Mesenchymal stem cell (in vitro differentiated cells and primary cell): Measurements from ENCODE around the gene PHF20.
"Not testable (repeated sequence)": the region's sequence is repeated elsewhere in the genome, so short reads cannot be mapped to it uniquely, and the experiment has no call there.

ENCODE experiments used
- DNase-seq: peaks from one replicate; pipeline ENCODE4 v3.0.0-alpha.2; 2013
- H2AFZ ChIP-seq: one replicate; pipeline ENCODE4 v1.6.1; 2013; ENCODE audit warnings: low read depth, mild to moderate bottlenecking, control low read depth, inconsistent platforms, low read length, moderate library complexity
- H2AK5ac ChIP-seq: 2 replicates; pipeline ENCODE4 v1.6.1; 2013; ENCODE audit warnings: low read length, moderate library complexity, mild to moderate bottlenecking, inconsistent platforms; ENCODE audit not compliant: severe bottlenecking
- H2BK120ac ChIP-seq: one replicate; pipeline ENCODE4 v1.6.1; 2013; ENCODE audit warnings: low read depth, mild to moderate bottlenecking, inconsistent platforms, low read length, moderate library complexity
- H2BK12ac ChIP-seq, 2 experiments: one replicate each; pipeline ENCODE4 v1.6.1; 2013; ENCODE audit warnings: inconsistent platforms in 2 of 2, low read length in 2 of 2, mild to moderate bottlenecking in 2 of 2, moderate library complexity in 2 of 2, control low read depth in 1 of 2
- H2BK15ac ChIP-seq: one replicate; pipeline ENCODE4 v1.6.1; 2013; ENCODE audit warnings: mild to moderate bottlenecking, low read depth, inconsistent platforms; ENCODE audit not compliant: poor library complexity, severe bottlenecking
- H2BK5ac ChIP-seq: 2 replicates; pipeline ENCODE4 v1.6.1; 2013; ENCODE audit warnings: low read depth, mild to moderate bottlenecking, low read length, control low read depth, inconsistent platforms; ENCODE audit not compliant: poor library complexity, severe bottlenecking
- H3K14ac ChIP-seq, 2 experiments: one replicate each; pipeline ENCODE4 v1.6.1; 2013; ENCODE audit warnings: inconsistent platforms in 2 of 2, low read length in 2 of 2, control low read depth in 1 of 2, mild to moderate bottlenecking in 1 of 2, moderate library complexity in 1 of 2
- H3K18ac ChIP-seq, 2 experiments: one replicate each; pipeline ENCODE4 v1.6.1; 2013; ENCODE audit warnings: inconsistent platforms in 2 of 2, low read length in 2 of 2, control low read depth in 1 of 2, low read depth in 1 of 2, mild to moderate bottlenecking in 1 of 2
- H3K23ac ChIP-seq, 2 experiments: one replicate each; pipeline ENCODE4 v1.6.1; 2013; ENCODE audit warnings: inconsistent platforms in 2 of 2, low read length in 2 of 2, mild to moderate bottlenecking in 2 of 2, moderate library complexity in 2 of 2, control low read depth in 1 of 2
- H3K27ac ChIP-seq: 2 replicates; pipeline ENCODE4 v1.5.1; 2013; ENCODE audit warnings: mild to moderate bottlenecking, moderate library complexity, low read length, control low read depth, inconsistent platforms; ENCODE audit not compliant: poor library complexity, severe bottlenecking
- H3K27me3 ChIP-seq, 2 experiments: 2 replicates each; pipeline versions ENCODE4 v1.6.1 to v1.7.0; 2013; ENCODE audit warnings: low read length in 2 of 2, mild to moderate bottlenecking in 2 of 2, moderate library complexity in 2 of 2, control low read depth in 1 of 2, inconsistent platforms in 1 of 2; ENCODE audit not compliant: control insufficient read depth in 1 of 2, insufficient read depth in 1 of 2
- H3K36me3 ChIP-seq, 2 experiments: 2 replicates each; pipeline versions ENCODE4 v1.6.1 to v1.7.0; 2013; ENCODE audit warnings: low read length in 2 of 2, control low read depth in 1 of 2, inconsistent platforms in 1 of 2, low read depth in 1 of 2, mild to moderate bottlenecking in 1 of 2; ENCODE audit not compliant: insufficient read depth in 2 of 2, control insufficient read depth in 1 of 2
- H3K4ac ChIP-seq, 2 experiments: one replicate each; pipeline ENCODE4 v1.6.1; 2013; ENCODE audit warnings: inconsistent platforms in 2 of 2, low read length in 2 of 2, mild to moderate bottlenecking in 2 of 2, moderate library complexity in 2 of 2, control low read depth in 1 of 2, low read depth in 1 of 2
- H3K4me1 ChIP-seq: 2 replicates; pipeline ENCODE4 v1.6.1; 2013; ENCODE audit warnings: low read depth, low read length, control low read depth; ENCODE audit not compliant: control insufficient read depth, insufficient read depth
- H3K4me2 ChIP-seq: 2 replicates; pipeline ENCODE4 v1.6.1; 2013; ENCODE audit warnings: low read length, mild to moderate bottlenecking, inconsistent platforms; ENCODE audit not compliant: poor library complexity, severe bottlenecking
- H3K4me3 ChIP-seq, 2 experiments: 2 replicates each; pipeline versions ENCODE4 v1.5.1 to v1.7.0; 2013; ENCODE audit warnings: low read length in 2 of 2, mild to moderate bottlenecking in 2 of 2, control low read depth in 1 of 2, low read depth in 1 of 2; ENCODE audit not compliant: insufficient read depth in 1 of 2
- H3K79me1 ChIP-seq: replicated peaks from 2 replicates; pipeline ENCODE4 v1.6.1; 2013; ENCODE audit warnings: mild to moderate bottlenecking, control low read depth, low read length, inconsistent platforms; ENCODE audit not compliant: poor library complexity, severe bottlenecking
- H3K9ac ChIP-seq: 2 replicates; pipeline ENCODE4 v1.7.0; 2013; ENCODE audit warnings: mild to moderate bottlenecking, low read length, moderate library complexity
- H3K9me3 ChIP-seq: 2 replicates; pipeline ENCODE4 v1.7.0; 2013; ENCODE audit warnings: mild to moderate bottlenecking, low read length; ENCODE audit not compliant: control insufficient read depth
- H4K8ac ChIP-seq: one replicate; pipeline ENCODE4 v1.6.1; 2013; ENCODE audit warnings: inconsistent platforms, mild to moderate bottlenecking, low read length, moderate library complexity
- H4K91ac ChIP-seq: one replicate; pipeline ENCODE4 v1.6.1; 2013; ENCODE audit warnings: mild to moderate bottlenecking, low read length, inconsistent platforms
- WGBS: methylation state at CpG from one replicate; pipeline ENCODE4 v1.1.7; 2013; ENCODE audit warnings: mixed read lengths; 5-methylcytosine and 5-hydroxymethylcytosine counted together

Gene PHF20

DNA sequence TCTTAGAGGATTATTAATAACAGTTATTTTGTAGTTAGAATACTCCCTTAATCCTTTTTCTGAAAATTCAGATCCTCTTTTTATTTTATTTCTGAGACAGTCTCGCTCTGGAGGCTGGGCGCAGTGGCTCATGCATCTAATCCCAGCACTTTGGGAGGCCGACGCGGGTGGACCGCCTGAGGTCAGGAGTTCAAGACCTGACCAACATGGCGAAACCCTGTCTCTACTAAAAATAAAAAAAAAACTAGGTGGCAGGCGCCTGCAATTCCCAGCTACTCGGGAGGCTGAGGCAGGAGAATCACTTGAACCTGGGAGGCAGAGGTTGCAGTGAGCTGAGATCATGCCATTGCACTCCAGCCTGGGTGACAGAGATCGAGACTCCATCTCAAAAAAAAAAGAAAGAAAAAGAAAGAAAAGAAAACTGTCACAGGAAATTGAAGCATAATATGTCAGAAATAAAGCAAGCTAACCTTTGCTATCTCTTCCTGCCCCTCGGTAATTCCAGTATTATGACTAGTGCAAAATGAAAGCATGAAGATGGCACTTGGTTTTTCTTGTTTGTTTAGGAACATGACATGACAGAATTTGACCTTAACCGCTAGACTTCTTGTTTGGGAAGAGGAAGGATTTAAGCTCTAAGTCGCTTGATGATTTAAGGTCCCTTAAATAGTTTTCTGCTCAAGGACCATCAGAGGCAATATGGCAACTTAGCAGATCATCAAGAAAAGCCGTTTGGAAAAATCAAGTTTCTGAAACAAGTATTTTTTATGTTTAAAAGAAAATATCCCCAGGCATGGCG, 27.9 kb upstream of the PHF20 start:
- 87% methylated on average over 13 of the region's 15 CpGs for WGBS

DNA sequence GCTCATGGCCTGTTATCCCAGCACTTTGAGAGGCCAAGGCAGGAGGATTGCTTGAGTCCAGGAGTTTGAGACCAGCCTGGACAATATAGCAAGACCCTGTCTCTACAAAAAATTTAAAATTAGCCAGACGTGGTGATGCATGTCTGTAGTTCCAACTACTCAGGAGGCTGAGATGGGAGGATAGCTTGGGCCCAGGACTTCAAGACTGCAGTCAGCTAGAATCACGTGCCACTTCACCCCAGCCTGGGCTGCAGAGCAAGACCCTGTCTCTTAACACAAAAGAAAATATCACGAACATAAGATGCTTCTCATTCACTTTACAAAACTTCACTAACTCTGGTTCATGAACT, 27.3 kb upstream of the PHF20 start:
- not testable (repeated sequence) for H4K8ac ChIP-seq, H3K14ac ChIP-seq, H2BK120ac ChIP-seq, H3K9me3 ChIP-seq, H2AK5ac ChIP-seq, H3K4me1 ChIP-seq, H3K23ac ChIP-seq, H3K27me3 ChIP-seq, H3K79me1 ChIP-seq, H3K27ac ChIP-seq, H3K4me3 ChIP-seq, H3K4me2 ChIP-seq, H4K91ac ChIP-seq, H3K4ac ChIP-seq, H2AFZ ChIP-seq, DNase-seq, H2BK12ac ChIP-seq, H2BK5ac ChIP-seq, H2BK15ac ChIP-seq, H3K9ac ChIP-seq
- Histone ChIP-seq H3K36me3 (peaks cover 0 to 13% of the 10 kb centered on the region in 2 experiments), H3K18ac (peak overlapping the region in 1 of 2 experiments; percentile 46)
- 100% methylated on average over 2 of the region's 3 CpGs for WGBS

More for the DNA sequence above, 27.9 kb upstream of the PHF20 start:
- H3K9ac ChIP-seq: peak overlapping the region; percentile 100
- no peak overlapping the region for H4K8ac ChIP-seq
- H3K4ac ChIP-seq: peak overlapping the region in 1 of 2 experiments; percentile 71
- peaks cover 4% of the 10 kb centered on the region for H3K4me1 ChIP-seq
- H3K79me1 ChIP-seq: no peaks in the 10 kb centered on the region
- no peak overlapping the region for H3K14ac ChIP-seq
- H3K23ac ChIP-seq: no peak overlapping the region
- no peak overlapping the region for H4K91ac ChIP-seq
- no peak overlapping the region for H2AFZ ChIP-seq
- peak overlapping the region in 1 of 2 experiments; percentile 88 for H3K4me3 ChIP-seq
- DNase-seq: peak; percentile 78
- no peak overlapping the region for H2AK5ac ChIP-seq
- no peak overlapping the region for H3K4me2 ChIP-seq
- peak overlapping the region in 1 of 2 experiments; percentile 59 for H3K18ac ChIP-seq
- no peak overlapping the region for H2BK5ac ChIP-seq
- H2BK120ac ChIP-seq: no peak overlapping the region
- no peaks in the 10 kb centered on the region for H3K9me3 ChIP-seq
- peaks cover 3 to 19% of the 10 kb centered on the region in 2 experiments for H3K36me3 ChIP-seq
- no peak overlapping the region for H2BK15ac ChIP-seq
- H3K27me3 ChIP-seq: no peaks in the 10 kb centered on the region
- peak overlapping the region; percentile 25 for H3K27ac ChIP-seq
- no peak overlapping the region for H2BK12ac ChIP-seq

DNA sequence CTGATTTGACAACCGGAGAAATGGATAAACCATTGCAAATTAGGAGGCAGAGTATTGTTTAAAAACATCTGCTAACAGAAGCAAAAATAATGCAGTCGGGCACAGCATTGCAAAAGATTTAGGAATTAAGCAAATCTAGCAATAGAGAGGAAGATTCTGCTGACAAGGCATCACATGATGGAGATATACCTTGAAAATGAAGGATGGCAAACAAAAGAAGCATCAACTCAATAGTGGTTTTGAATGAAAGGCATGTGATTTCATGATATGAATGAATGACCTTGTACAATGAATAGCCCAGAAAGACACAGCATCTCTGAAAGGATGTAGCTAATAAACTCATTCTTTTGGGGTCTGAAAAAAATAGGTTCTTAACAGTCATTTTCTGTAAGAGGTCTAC, 21.2 kb upstream of the PHF20 start:
- H3K27me3 ChIP-seq: no peaks in the 10 kb centered on the region
- H3K4me2 ChIP-seq: no peak overlapping the region
- no peaks in the 10 kb centered on the region for H3K36me3 ChIP-seq
- H3K18ac ChIP-seq: no peak overlapping the region
- H2AK5ac ChIP-seq: no peak overlapping the region
- H2AFZ ChIP-seq: no peak overlapping the region
- no peak for DNase-seq
- no peak overlapping the region for H2BK12ac ChIP-seq
- no peak overlapping the region for H4K8ac ChIP-seq
- H4K91ac ChIP-seq: no peak overlapping the region
- no peak overlapping the region for H2BK5ac ChIP-seq
- no peaks in the 10 kb centered on the region for H3K9me3 ChIP-seq
- WGBS: 98% methylated on average over 2 of the region's 2 CpGs
- H3K4ac ChIP-seq: no peak overlapping the region
- no peak overlapping the region for H3K14ac ChIP-seq
- no peak overlapping the region for H2BK15ac ChIP-seq
- no peak overlapping the region for H3K4me3 ChIP-seq
- no peaks in the 10 kb centered on the region for H3K4me1 ChIP-seq
- H2BK120ac ChIP-seq: no peak overlapping the region
- no peak overlapping the region for H3K27ac ChIP-seq
- H3K23ac ChIP-seq: no peak overlapping the region
- H3K9ac ChIP-seq: no peak overlapping the region
- no peaks in the 10 kb centered on the region for H3K79me1 ChIP-seq

DNA sequence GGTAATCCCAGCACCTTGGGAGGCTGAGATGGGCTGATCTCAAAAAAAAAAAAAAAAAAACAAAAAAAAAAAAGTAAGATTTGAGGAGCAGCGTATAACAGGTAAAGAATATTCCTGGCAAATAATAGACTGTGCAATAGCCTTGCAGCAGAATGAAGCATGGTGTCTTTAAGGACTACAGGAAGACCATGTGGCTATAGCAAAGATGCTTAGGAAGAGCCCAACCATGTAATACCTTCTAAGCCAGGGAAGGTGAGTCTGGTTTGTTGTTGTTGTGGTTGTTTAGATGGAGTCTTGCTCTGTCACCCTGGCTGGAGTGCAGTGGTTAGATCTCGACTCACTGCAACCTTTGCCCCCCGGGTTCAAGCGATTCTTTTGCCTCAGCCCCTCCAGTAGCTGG, 15.4 kb upstream of the PHF20 start:
- no peak overlapping the region for H3K27ac ChIP-seq
- no peak overlapping the region for H4K8ac ChIP-seq
- H4K91ac ChIP-seq: no peak overlapping the region
- no peak overlapping the region for H3K23ac ChIP-seq
- H3K4me2 ChIP-seq: no peak overlapping the region
- no peak overlapping the region for H2BK15ac ChIP-seq
- H3K27me3 ChIP-seq: no peaks in the 10 kb centered on the region
- H2AK5ac ChIP-seq: no peak overlapping the region
- H3K9ac ChIP-seq: no peak overlapping the region
- H3K36me3 ChIP-seq: no peaks in the 10 kb centered on the region
- 100% methylated on average over 3 of the region's 4 CpGs for WGBS
- H3K4ac ChIP-seq: no peak overlapping the region
- H3K14ac ChIP-seq: no peak overlapping the region
- H2AFZ ChIP-seq: no peak overlapping the region
- no peaks in the 10 kb centered on the region for H3K9me3 ChIP-seq
- H3K79me1 ChIP-seq: no peaks in the 10 kb centered on the region
- no peak overlapping the region for H3K4me3 ChIP-seq
- H2BK12ac ChIP-seq: no peak overlapping the region
- no peak overlapping the region for H2BK120ac ChIP-seq
- no peak for DNase-seq
- H2BK5ac ChIP-seq: no peak overlapping the region
- no peak overlapping the region for H3K18ac ChIP-seq
- no peaks in the 10 kb centered on the region for H3K4me1 ChIP-seq
